ENCODE results near the gene GSTO2.

Gene GSTO2

GRCh38 chr10:104293011-104293410 lies 24.0 kb downstream of the GSTO2 start:
- TF ChIP-seq CTCF (IDR thresholded peaks at IDR 0.05) = no peak

DNA sequence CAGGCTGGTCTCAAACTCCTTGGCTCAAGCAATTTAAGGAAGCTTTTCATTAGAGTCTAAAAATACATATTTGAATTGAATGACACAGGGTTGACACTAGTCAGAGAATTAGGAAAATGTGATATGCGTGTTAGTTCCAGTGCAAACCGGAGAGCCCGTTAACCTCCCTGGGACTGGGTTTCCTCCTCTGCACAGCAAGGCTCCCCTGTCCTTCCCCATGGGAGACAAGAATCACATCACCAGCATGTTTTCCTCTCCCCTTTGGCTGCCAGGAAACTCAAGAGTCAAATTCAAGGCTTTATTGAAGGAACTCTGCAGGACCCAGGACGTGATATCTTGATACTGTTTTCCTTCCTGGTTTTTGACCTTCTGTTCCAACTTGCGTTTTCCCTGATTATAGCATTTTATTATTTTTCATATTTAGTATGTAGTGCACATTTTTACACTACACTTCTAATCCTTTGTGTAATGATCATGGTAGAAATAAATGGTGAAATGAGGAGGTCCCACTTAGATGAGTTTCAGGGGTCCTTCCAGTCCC lies 24.9 kb downstream of the GSTO2 start:
- no peak for TF ChIP-seq CTCF (IDR thresholded peaks at IDR 0.05)

- no peak for TF ChIP-seq CTCF (IDR thresholded peaks at IDR 0.05)
Measured at GRCh38 chr10:104296687-104297436, 27.9 kb downstream of the GSTO2 start.

GRCh38 chr10:104297697-104298660 lies 29.0 kb downstream of the GSTO2 start:
- TF ChIP-seq CTCF (IDR thresholded peaks at IDR 0.05) = peak; percentile 47

DNA sequence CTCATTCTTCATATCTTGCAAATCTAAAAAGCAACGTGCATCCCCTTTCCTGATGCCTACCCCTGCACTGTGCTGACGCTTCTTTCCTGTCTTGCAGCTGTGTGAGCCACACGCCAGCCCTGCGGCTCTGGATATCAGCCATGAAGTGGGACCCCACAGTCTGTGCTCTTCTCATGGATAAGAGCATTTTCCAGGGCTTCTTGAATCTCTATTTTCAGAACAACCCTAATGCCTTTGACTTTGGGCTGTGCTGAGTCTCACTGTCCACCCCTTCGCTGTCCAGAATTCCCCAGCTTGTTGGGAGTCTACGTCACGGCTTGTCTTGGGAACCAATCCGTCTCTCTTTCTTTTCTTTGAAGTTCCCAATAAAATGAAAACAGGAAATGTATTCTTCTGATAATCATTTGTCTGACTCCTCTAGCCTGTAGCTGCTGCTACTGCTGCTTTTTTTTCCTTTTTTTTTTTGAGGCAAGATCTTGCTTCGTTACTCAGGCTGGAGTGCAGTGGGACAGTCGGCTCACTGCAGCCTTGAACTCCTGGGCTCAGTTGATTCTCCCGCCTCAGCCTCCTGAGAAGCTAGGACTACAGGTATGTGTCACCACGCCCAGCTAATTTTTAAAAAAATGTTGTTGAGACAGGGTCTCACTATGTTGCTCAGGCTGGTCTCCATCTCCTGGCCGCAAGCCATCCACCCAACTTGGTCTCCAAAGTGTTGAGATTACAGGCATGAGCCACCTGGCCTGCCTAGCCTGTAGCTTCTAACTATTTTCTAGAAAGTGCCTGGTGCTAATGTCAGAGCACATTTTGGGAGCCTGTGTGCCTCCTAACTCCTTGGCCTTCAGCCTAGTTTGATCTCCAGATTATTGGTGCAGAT lies 30.3 kb downstream of the GSTO2 start:
- no peak for TF ChIP-seq CTCF (IDR thresholded peaks at IDR 0.05)

GRCh38 chr10:104300002-104300735 lies 31.2 kb downstream of the GSTO2 start:
- no peak for TF ChIP-seq CTCF (IDR thresholded peaks at IDR 0.05)
